Measurements from ENCODE around the gene MAP4K2. TPM values are rescaled to one million over a fixed set of nuclear protein-coding genes. Genes with fewer than 3 reads are reported as not detected.
A peak's percentile ranks its signal among the peaks of the same experiment; 100 is the strongest.

The MAP4K2 gene
- total and polyA plus RNA-seq, 8 donors = 6.1 to 24.0 (median 7.7) TPM

- Histone ChIP-seq H3K36me3 (peaks cover 16 to 87% (median 73%) of the 10 kb centered on the region in 3 donors), H3K9me3 (no peaks in the 10 kb centered on the region), H3K4me3 (no peak overlapping the region), H3K27ac (no peak overlapping the region), H3K27me3 (no peaks in the 10 kb centered on the region), H3K4me1 (peaks cover 0 to 6% (median 5%) of the 10 kb centered on the region in 3 donors)
- WGBS, 2 donors = 96 to 99% methylated on average over 11 of the region's 11 CpGs
- intact Hi-C loops (cut with DNase I) = no loop called here
- ATAC-seq (no peak), FAIRE-seq (no peak), DNase-seq (peak in 1 of 6 donors; percentile 37)
- TF ChIP-seq CTCF (IDR thresholded peaks at IDR 0.05) = no peak
Observed at GRCh38 chr11:64766881-64767280, 36.1 kb downstream of the MAP4K2 start.

- TF ChIP-seq CTCF (IDR thresholded peaks at IDR 0.05) = no peak
- Histone ChIP-seq H3K27me3 (no peaks in the 10 kb centered on the region), H3K4me3 (no peak overlapping the region), H3K36me3 (peaks cover 16 to 79% (median 71%) of the 10 kb centered on the region in 3 donors), H3K27ac (no peak overlapping the region), H3K4me1 (peaks cover 0 to 6% (median 5%) of the 10 kb centered on the region in 3 donors), H3K9me3 (no peaks in the 10 kb centered on the region)
- ATAC-seq (peak in 1 of 4 donors; percentile 1), DNase-seq (peak in 3 of 6 donors; percentile 52 to 82 (median 58)), FAIRE-seq (no peak)
- 87 to 89% methylated on average over 38 to 42 of the region's 42 CpGs for WGBS, 2 donors
- intact Hi-C loops (cut with DNase I) = no loop called here
Observed at GRCh38 chr11:64765851-64766665, 37.0 kb downstream of the MAP4K2 start.

GRCh38 chr11:64765291-64765850 is 37.6 kb downstream of the MAP4K2 start:
- Histone ChIP-seq H3K9me3 (no peaks in the 10 kb centered on the region), H3K4me3 (no peak overlapping the region), H3K27ac (no peak overlapping the region), H3K27me3 (no peaks in the 10 kb centered on the region), H3K4me1 (peaks cover 0 to 6% (median 5%) of the 10 kb centered on the region in 3 donors), H3K36me3 (peaks cover 16 to 72% (median 64%) of the 10 kb centered on the region in 3 donors)
- WGBS, 2 donors = 92 to 93% methylated on average over 30 of the region's 30 CpGs
- no peak for TF ChIP-seq CTCF (IDR thresholded peaks at IDR 0.05)
- DNase-seq (peak in 2 of 6 donors; percentile 39 to 56), ATAC-seq (no peak), FAIRE-seq (no peak)
- intact Hi-C loops (cut with DNase I) = no loop called here

GRCh38 chr11:64764753-64765152 is 38.3 kb downstream of the MAP4K2 start:
- peaks cover 14 to 66% (median 58%) of the 10 kb centered on the region in 3 donors for H3K36me3 ChIP-seq
- peaks cover 0 to 6% (median 5%) of the 10 kb centered on the region in 3 donors for H3K4me1 ChIP-seq
- WGBS, 2 donors = 84 to 89% methylated on average over 8 of the region's 8 CpGs

More at GRCh38 chr11:64764753-64765152, 38.3 kb downstream of the MAP4K2 start:
- no peak for TF ChIP-seq CTCF (IDR thresholded peaks at IDR 0.05)
- Histone ChIP-seq H3K27me3 (no peaks in the 10 kb centered on the region), H3K27ac (no peak overlapping the region), H3K9me3 (no peaks in the 10 kb centered on the region), H3K4me3 (no peak overlapping the region)
- DNase-seq = peak in 1 of 6 donors; percentile 12
- no peak for ATAC-seq
- intact Hi-C loops (cut with DNase I) = no loop called here
- FAIRE-seq = no peak

All from pancreas (tissue), 10 donors.